Measurements from ENCODE around the gene CEL. TPM values are rescaled to one million over a fixed set of nuclear protein-coding genes. Genes with fewer than 3 reads are reported as not detected.
"Not testable (repeated sequence)": the region's sequence is repeated elsewhere in the genome, so short reads cannot be mapped to it uniquely, and the experiment has no call there.

Gene CEL
- total RNA-seq, result not detected

GRCh38 chr9:133061764-133062145, at the start of gene CEL:
Gene CEL, plus strand, starts transcription at chr9:133061981. Its CDS starts 22 bp downstream, at chr9:133062003.
- not testable (repeated sequence) for H3K27me3 ChIP-seq (ENCODE audit: control insufficient read depth in 3 of 3, insufficient read depth in 3 of 3, low read length in 3 of 3); H3K9ac ChIP-seq (ENCODE audit: low read depth in 1 of 3, low read length in 3 of 3); H3K4me1 ChIP-seq (ENCODE audit: control insufficient read depth in 3 of 3, insufficient read depth in 3 of 3, low read length in 3 of 3); H3K27ac ChIP-seq (ENCODE audit: low read depth, low read length); H3K9me3 ChIP-seq (ENCODE audit: control insufficient read depth in 3 of 3, low read length in 3 of 3); H3K4me3 ChIP-seq (ENCODE audit: low read length in 3 of 3)
- H3K36me3 ChIP-seq (ENCODE audit: control insufficient read depth in 3 of 3, insufficient read depth in 3 of 3, low read length in 3 of 3), result peaks cover 9 to 15% (median 14%) of the 10 kb centered on the region in 3 donors

DNA sequence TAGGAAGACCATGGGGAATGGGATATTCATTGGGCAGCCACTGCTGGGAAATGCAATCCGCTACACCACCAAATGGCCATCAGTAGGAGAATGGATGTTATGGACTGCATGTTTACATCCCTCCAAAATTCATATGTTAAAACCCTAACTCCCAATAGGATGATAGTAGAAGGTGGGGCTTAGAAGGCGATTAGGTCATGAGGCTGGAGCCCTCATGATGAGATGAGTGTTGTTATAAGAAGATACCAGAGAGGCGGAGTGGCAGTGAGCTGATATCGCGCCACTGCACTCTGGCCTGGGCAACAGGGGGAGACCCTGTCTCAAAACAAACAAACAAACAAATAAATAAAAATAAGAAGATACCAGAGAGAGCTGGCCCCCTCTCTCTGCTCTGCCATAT, 47.1 kb upstream of the CEL start:
- H3K9me3 ChIP-seq (ENCODE audit: control insufficient read depth in 3 of 3, low read length in 3 of 3), result no peaks in the 10 kb centered on the region
- no peaks in the 10 kb centered on the region for H3K27me3 ChIP-seq (ENCODE audit: control insufficient read depth in 3 of 3, insufficient read depth in 3 of 3, low read length in 3 of 3)
- H3K4me1 ChIP-seq (ENCODE audit: control insufficient read depth in 3 of 3, insufficient read depth in 3 of 3, low read length in 3 of 3), result no peaks in the 10 kb centered on the region
- H3K27ac ChIP-seq (ENCODE audit: low read depth, low read length), result no peak overlapping the region
- no peaks in the 10 kb centered on the region for H3K36me3 ChIP-seq (ENCODE audit: control insufficient read depth in 3 of 3, insufficient read depth in 3 of 3, low read length in 3 of 3)
- no peak overlapping the region for H3K4me3 ChIP-seq (ENCODE audit: low read length in 3 of 3)
- H3K9ac ChIP-seq (ENCODE audit: low read depth in 1 of 3, low read length in 3 of 3), result no peak overlapping the region

- H3K27me3 ChIP-seq (ENCODE audit: control insufficient read depth in 3 of 3, insufficient read depth in 3 of 3, low read length in 3 of 3), result peaks cover 0 to 3% (median 0%) of the 10 kb centered on the region in 3 donors
- H3K27ac ChIP-seq (ENCODE audit: low read depth, low read length), result no peak overlapping the region
- H3K9ac ChIP-seq (ENCODE audit: low read depth in 1 of 3, low read length in 3 of 3), result no peak overlapping the region
- no peaks in the 10 kb centered on the region for H3K36me3 ChIP-seq (ENCODE audit: control insufficient read depth in 3 of 3, insufficient read depth in 3 of 3, low read length in 3 of 3)
- no peak overlapping the region for H3K4me3 ChIP-seq (ENCODE audit: low read length in 3 of 3)
- H3K4me1 ChIP-seq (ENCODE audit: control insufficient read depth in 3 of 3, insufficient read depth in 3 of 3, low read length in 3 of 3), result peaks cover 0 to 4% (median 3%) of the 10 kb centered on the region in 3 donors
- H3K9me3 ChIP-seq (ENCODE audit: control insufficient read depth in 3 of 3, low read length in 3 of 3), result no peaks in the 10 kb centered on the region
These were observed 38.5 kb upstream of the CEL start for GRCh38 chr9:133023117-133023890.

DNA sequence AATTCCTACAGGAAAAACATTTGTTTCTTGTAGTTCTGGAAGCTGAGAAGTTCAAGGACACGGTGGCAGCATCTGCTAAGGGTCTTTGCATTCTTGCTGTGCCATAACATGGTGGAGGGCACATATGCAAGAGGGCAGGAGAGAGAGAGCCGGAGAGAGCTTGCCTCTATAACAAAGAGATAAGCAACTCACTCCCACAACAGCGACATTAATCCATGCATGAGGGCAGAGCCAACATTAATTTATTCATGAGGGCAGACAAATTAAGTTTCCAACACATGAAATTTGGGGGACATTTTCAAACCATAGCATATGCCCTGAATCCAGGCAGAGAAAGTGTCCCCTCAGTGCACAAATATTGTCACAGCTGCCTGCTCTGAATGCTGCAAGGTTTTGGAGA, 35.4 kb upstream of the CEL start:
- no peak overlapping the region for H3K4me3 ChIP-seq (ENCODE audit: low read length in 3 of 3)
- H3K36me3 ChIP-seq (ENCODE audit: control insufficient read depth in 3 of 3, insufficient read depth in 3 of 3, low read length in 3 of 3), result no peaks in the 10 kb centered on the region
- no peak overlapping the region for H3K9ac ChIP-seq (ENCODE audit: low read depth in 1 of 3, low read length in 3 of 3)
- H3K27me3 ChIP-seq (ENCODE audit: control insufficient read depth in 3 of 3, insufficient read depth in 3 of 3, low read length in 3 of 3), result peaks cover 0 to 3% (median 0%) of the 10 kb centered on the region in 3 donors
- H3K27ac ChIP-seq (ENCODE audit: low read depth, low read length), result no peak overlapping the region
- H3K4me1 ChIP-seq (ENCODE audit: control insufficient read depth in 3 of 3, insufficient read depth in 3 of 3, low read length in 3 of 3), result peaks cover 8 to 22% (median 12%) of the 10 kb centered on the region in 3 donors
- no peaks in the 10 kb centered on the region for H3K9me3 ChIP-seq (ENCODE audit: control insufficient read depth in 3 of 3, low read length in 3 of 3)

- Histone ChIP-seq H3K4me3 (ENCODE audit: low read length in 3 of 3) (no peak overlapping the region), H3K27ac (ENCODE audit: low read depth, low read length) (no peak overlapping the region), H3K27me3 (ENCODE audit: control insufficient read depth in 3 of 3, insufficient read depth in 3 of 3, low read length in 3 of 3) (peaks cover 0 to 3% (median 0%) of the 10 kb centered on the region in 3 donors), H3K9me3 (ENCODE audit: control insufficient read depth in 3 of 3, low read length in 3 of 3) (no peaks in the 10 kb centered on the region), H3K9ac (ENCODE audit: low read depth in 1 of 3, low read length in 3 of 3) (no peak overlapping the region), H3K4me1 (ENCODE audit: control insufficient read depth in 3 of 3, insufficient read depth in 3 of 3, low read length in 3 of 3) (peaks cover 15 to 28% (median 19%) of the 10 kb centered on the region in 3 donors), H3K36me3 (ENCODE audit: control insufficient read depth in 3 of 3, insufficient read depth in 3 of 3, low read length in 3 of 3) (no peaks in the 10 kb centered on the region)
These were observed 34.6 kb upstream of the CEL start for GRCh38 chr9:133027134-133027533.

- Histone ChIP-seq H3K9me3 (ENCODE audit: control insufficient read depth in 3 of 3, low read length in 3 of 3) (no peaks in the 10 kb centered on the region), H3K36me3 (ENCODE audit: control insufficient read depth in 3 of 3, insufficient read depth in 3 of 3, low read length in 3 of 3) (peaks cover 0 to 3% (median under 1%) of the 10 kb centered on the region in 3 donors), H3K27me3 (ENCODE audit: control insufficient read depth in 3 of 3, insufficient read depth in 3 of 3, low read length in 3 of 3) (peaks cover 0 to under 1% (median 0%) of the 10 kb centered on the region in 3 donors), H3K4me1 (ENCODE audit: control insufficient read depth in 3 of 3, insufficient read depth in 3 of 3, low read length in 3 of 3) (peaks cover 18 to 36% (median 20%) of the 10 kb centered on the region in 3 donors), H3K27ac (ENCODE audit: low read depth, low read length) (no peak overlapping the region), H3K4me3 (ENCODE audit: low read length in 3 of 3) (no peak overlapping the region), H3K9ac (ENCODE audit: low read depth in 1 of 3, low read length in 3 of 3) (no peak overlapping the region)
These were observed 33.6 kb upstream of the CEL start for GRCh38 chr9:133028221-133028620.

DNA sequence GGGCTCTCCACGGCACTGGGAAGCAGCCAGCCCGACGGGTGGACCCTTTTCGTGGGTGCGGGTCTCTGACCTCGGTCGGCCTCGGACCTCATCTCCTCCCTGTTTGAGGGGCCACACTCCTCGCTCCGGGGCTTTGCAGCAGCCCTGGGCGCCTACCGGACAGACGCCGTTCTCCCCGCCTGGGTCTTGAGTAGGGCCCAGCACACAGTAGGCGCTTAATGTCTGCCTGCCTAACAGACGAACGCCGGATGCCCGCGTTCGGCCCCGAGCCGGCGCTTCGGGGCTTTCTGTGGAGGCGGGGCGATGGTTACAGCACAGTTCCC, 31.8 kb upstream of the CEL start:
- Histone ChIP-seq H3K4me1 (ENCODE audit: control insufficient read depth in 3 of 3, insufficient read depth in 3 of 3, low read length in 3 of 3) (peaks cover 20 to 53% (median 30%) of the 10 kb centered on the region in 3 donors), H3K9ac (ENCODE audit: low read depth in 1 of 3, low read length in 3 of 3) (peak overlapping the region; percentile 93 to 97 (median 96)), H3K27me3 (ENCODE audit: control insufficient read depth in 3 of 3, insufficient read depth in 3 of 3, low read length in 3 of 3) (no peaks in the 10 kb centered on the region), H3K27ac (ENCODE audit: low read depth, low read length) (peak overlapping the region; percentile 85), H3K36me3 (ENCODE audit: control insufficient read depth in 3 of 3, insufficient read depth in 3 of 3, low read length in 3 of 3) (peaks cover 0 to 5% (median 3%) of the 10 kb centered on the region in 3 donors), H3K4me3 (ENCODE audit: low read length in 3 of 3) (peak overlapping the region; percentile 79 to 99 (median 90)), H3K9me3 (ENCODE audit: control insufficient read depth in 3 of 3, low read length in 3 of 3) (no peaks in the 10 kb centered on the region)

DNA sequence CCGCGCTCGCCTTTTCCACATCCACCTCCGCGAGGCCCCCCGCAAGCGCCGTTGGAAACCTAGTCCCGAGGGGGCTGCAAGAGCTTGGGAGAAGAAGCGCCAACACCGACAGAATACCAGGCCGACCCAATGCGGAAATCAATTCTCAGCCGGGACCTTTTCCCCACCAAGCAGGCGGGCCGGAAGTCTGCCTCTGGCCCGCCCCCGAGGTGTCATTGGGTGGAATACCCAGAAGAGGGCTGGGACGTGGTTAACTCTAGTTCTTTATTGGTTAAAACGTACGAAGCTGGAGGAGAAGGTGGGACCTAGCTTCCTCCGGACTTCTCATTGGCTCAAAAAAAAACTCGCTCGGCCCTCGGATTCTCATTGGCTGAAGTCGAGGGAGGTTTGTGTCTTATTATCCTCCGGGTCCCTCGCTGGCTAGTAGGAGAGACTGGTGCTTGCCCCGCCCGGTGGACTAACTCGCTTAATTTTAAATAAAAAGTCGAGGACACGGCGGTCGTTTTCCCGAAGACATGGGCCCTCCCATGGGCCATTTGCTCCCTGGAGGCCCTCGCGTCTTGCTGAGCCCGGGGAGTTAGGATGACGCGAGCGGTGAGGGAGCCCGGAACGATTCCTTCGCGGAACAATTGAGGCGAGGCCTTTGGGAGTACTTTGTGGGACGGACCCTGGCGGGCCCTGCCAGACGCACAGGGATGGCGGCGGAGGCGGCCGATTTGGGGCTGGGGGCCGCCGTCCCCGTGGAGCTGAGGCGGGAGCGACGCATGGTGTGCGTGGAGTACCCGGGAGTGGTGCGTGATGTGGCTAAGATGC, 31.3 kb upstream of the CEL start, which contains the start of gene GTF3C5:
Gene GTF3C5 (plus strand): TSS at position 681 of the 813 bp plus-strand sequence. CDS start 15 bp downstream, at position 696.
- Histone ChIP-seq H3K4me1 (ENCODE audit: control insufficient read depth in 3 of 3, insufficient read depth in 3 of 3, low read length in 3 of 3) (peaks cover 22 to 59% (median 34%) of the 10 kb centered on the region in 3 donors), H3K9ac (ENCODE audit: low read depth in 1 of 3, low read length in 3 of 3) (peak within 1 kb of the TSS; percentile 93 to 97 (median 96)), H3K27ac (ENCODE audit: low read depth, low read length) (peak within 1 kb of the TSS; percentile 85), H3K36me3 (ENCODE audit: control insufficient read depth in 3 of 3, insufficient read depth in 3 of 3, low read length in 3 of 3) (peaks cover 0 to 5% (median 3%) of the 10 kb centered on the region in 3 donors), H3K9me3 (ENCODE audit: control insufficient read depth in 3 of 3, low read length in 3 of 3) (no peaks in the 10 kb centered on the region), H3K27me3 (ENCODE audit: control insufficient read depth in 3 of 3, insufficient read depth in 3 of 3, low read length in 3 of 3) (no peaks in the 10 kb centered on the region), H3K4me3 (ENCODE audit: low read length in 3 of 3) (peak within 1 kb of the TSS; percentile 93 to 99 (median 93))

- peak overlapping the region; percentile 85 for H3K27ac ChIP-seq (ENCODE audit: low read depth, low read length)
- peak overlapping the region; percentile 93 to 99 (median 93) for H3K4me3 ChIP-seq (ENCODE audit: low read length in 3 of 3)
These were observed 30.7 kb upstream of the CEL start for GRCh38 chr9:133031130-133031422.

GRCh38 chr9:133031496-133031911, 30.3 kb upstream of the CEL start:
- peak overlapping the region; percentile 91 to 97 (median 93) for H3K9ac ChIP-seq (ENCODE audit: low read depth in 1 of 3, low read length in 3 of 3)
- peak overlapping the region; percentile 93 to 99 (median 93) for H3K4me3 ChIP-seq (ENCODE audit: low read length in 3 of 3)
- peaks cover 0 to 5% (median 3%) of the 10 kb centered on the region in 3 donors for H3K36me3 ChIP-seq (ENCODE audit: control insufficient read depth in 3 of 3, insufficient read depth in 3 of 3, low read length in 3 of 3)
- H3K9me3 ChIP-seq (ENCODE audit: control insufficient read depth in 3 of 3, low read length in 3 of 3), result no peaks in the 10 kb centered on the region
- H3K4me1 ChIP-seq (ENCODE audit: control insufficient read depth in 3 of 3, insufficient read depth in 3 of 3, low read length in 3 of 3), result peaks cover 26 to 67% (median 34%) of the 10 kb centered on the region in 3 donors
- no peak overlapping the region for H3K27ac ChIP-seq (ENCODE audit: low read depth, low read length)
- no peaks in the 10 kb centered on the region for H3K27me3 ChIP-seq (ENCODE audit: control insufficient read depth in 3 of 3, insufficient read depth in 3 of 3, low read length in 3 of 3)

More at GRCh38 chr9:133031130-133031422, 30.7 kb upstream of the CEL start:
- Histone ChIP-seq H3K36me3 (ENCODE audit: control insufficient read depth in 3 of 3, insufficient read depth in 3 of 3, low read length in 3 of 3) (peaks cover 0 to 5% (median 3%) of the 10 kb centered on the region in 3 donors), H3K9me3 (ENCODE audit: control insufficient read depth in 3 of 3, low read length in 3 of 3) (no peaks in the 10 kb centered on the region), H3K4me1 (ENCODE audit: control insufficient read depth in 3 of 3, insufficient read depth in 3 of 3, low read length in 3 of 3) (peaks cover 26 to 64% (median 34%) of the 10 kb centered on the region in 3 donors), H3K27me3 (ENCODE audit: control insufficient read depth in 3 of 3, insufficient read depth in 3 of 3, low read length in 3 of 3) (no peaks in the 10 kb centered on the region), H3K9ac (ENCODE audit: low read depth in 1 of 3, low read length in 3 of 3) (peak overlapping the region; percentile 91 to 97 (median 93))

All from skeletal muscle tissue (tissue), 4 donors.